Gastrocnemius medialis (tissue), 4 donors: Measurements from ENCODE around the gene LRRFIP1. TPM values are rescaled to one million over a fixed set of nuclear protein-coding genes. Genes with fewer than 3 reads are reported as not detected.

ENCODE experiments used
- ATAC-seq, 2 donors: fragments of 150-250 bp; one replicate each; pipeline ENCODE4 v1.9.1; 2016
- DNase-seq, 2 donors: peaks; one replicate each; pipeline ENCODE4 v3.0.0-alpha.2; 2019
- H3K27ac ChIP-seq, 4 donors: fragments of 200-600 bp; sonication (generic); 1 replicate in 1 of 4; 2 replicates in 3 of 4; pipeline ENCODE4 v1.5.1; 2016 to 2018; ENCODE audit warnings: mild to moderate bottlenecking in 2 of 4, moderate library complexity in 1 of 4
- H3K27me3 ChIP-seq, 3 donors: fragments of 200-600 bp; sonication (generic) in 2 of 3; 1 replicate in 1 of 3; 2 replicates in 2 of 3; pipeline versions ENCODE4 v1.5.1 to v1.6.0; 2016 to 2019; ENCODE audit warnings: mild to moderate bottlenecking in 1 of 3, moderate library complexity in 1 of 3
- H3K36me3 ChIP-seq, 2 donors: fragments of 200-600 bp; sonication (generic) in 1 of 2; one replicate each; pipeline ENCODE4 v1.5.1; 2017 to 2018
- H3K4me1 ChIP-seq, 2 donors: fragments of 200-600 bp; sonication (generic) in 1 of 2; one replicate each; pipeline ENCODE4 v1.5.1; 2016 to 2017; ENCODE audit warnings: mild to moderate bottlenecking in 2 of 2
- H3K4me3 ChIP-seq, 4 donors: fragments of 200-600 bp; sonication (generic) in 3 of 4; 1 replicate in 1 of 4; 2 replicates in 3 of 4; pipeline ENCODE4 v1.5.1; 2016 to 2019; ENCODE audit warnings: mild to moderate bottlenecking in 2 of 4
- H3K9me3 ChIP-seq, 3 donors: fragments of 200-600 bp; sonication (generic) in 2 of 3; 1 replicate in 1 of 3; 2 replicates in 2 of 3; pipeline ENCODE4 v1.5.1; 2016 to 2019
- CTCF ChIP-seq, 5 experiments: fragments of 450-650 bp in 3 of 5; fragments of 200-600 bp in 2 of 5; sonication (generic) in 2 of 5; IDR thresholded peaks in 4 of 5; conservative IDR thresholded peaks in 1 of 5; 1 replicate in 4 of 5; 2 replicates in 1 of 5; pipeline ENCODE4 v1.5.1; 2016 to 2019; ENCODE audit warnings: antibody characterized with exemption in 5 of 5, mild to moderate bottlenecking in 3 of 5, moderate library complexity in 3 of 5
- POLR2A ChIP-seq, 2 donors: fragments of 450-650 bp; IDR thresholded peaks; one replicate each; pipeline ENCODE4 v1.6.1; 2017; ENCODE audit warnings: antibody characterized with exemption in 2 of 2, mild to moderate bottlenecking in 2 of 2, moderate library complexity in 2 of 2
- in situ Hi-C, 4 donors: fragments of 200-750 bp; cut with MboI; loops; one replicate each; pipeline versions ENCODE4 v1.15.0 to v1.8.0; 2017; ENCODE audit warnings: low sequenced_read_pairs in 4 of 4
- intact Hi-C: fragments of 100-400 bp; cut with DNase I; formaldehyde crosslinking; loops from one replicate; pipeline ENCODE4 v1.15.1; 2023; ENCODE audit warnings: low total_unique reads
- total RNA-seq, 4 donors: library from RNA; depleted of rRNA; stranded (reverse); fragments of >200 nt; gene quantifications; one replicate each; pipeline versions ENCODE4 v1.1.0 to v1.2.3, GENCODE V29; 2016

The LRRFIP1 gene
- total RNA-seq, 4 donors from 2014 or later: 37.9 to 74.1 (median 54.0) TPM

- Histone ChIP-seq H3K36me3 (peaks cover 0 to 9% of the 10 kb centered on the region in 2 donors), H3K27ac (peak overlapping the region; percentile 80 to 89 (median 87)), H3K4me1 (peaks cover 81 to 82% of the 10 kb centered on the region in 2 donors), H3K27me3 (no peaks in the 10 kb centered on the region), H3K9me3 (no peaks in the 10 kb centered on the region), H3K4me3 (no peak overlapping the region)
- DNase-seq (no peak), ATAC-seq (no peak)
- TF ChIP-seq POLR2A (IDR thresholded peaks at IDR 0.05): no peak
- no peak for TF ChIP-seq CTCF (IDR thresholded peaks at IDR 0.05 in 4 of 5, conservative IDR thresholded peaks at IDR 0.05 in 1 of 5)
- intact Hi-C loops (no loop called here), in situ Hi-C loops (no loop called here)
Measured at GRCh38 chr2:237737196-237737865, 109.9 kb downstream of the LRRFIP1 start.

- peaks cover 0 to 9% of the 10 kb centered on the region in 2 donors for H3K36me3 ChIP-seq
- ATAC-seq: no peak
- in situ Hi-C loops: no loop called here
Measured at GRCh38 chr2:237738255-237738654, 110.9 kb downstream of the LRRFIP1 start.

GRCh38 chr2:237739101-237739500 is 111.7 kb downstream of the LRRFIP1 start:
- Histone ChIP-seq H3K27ac (peak overlapping the region; percentile 80 to 89 (median 87)), H3K4me1 (peaks cover 81 to 82% of the 10 kb centered on the region in 2 donors), H3K9me3 (no peaks in the 10 kb centered on the region), H3K27me3 (no peaks in the 10 kb centered on the region), H3K36me3 (peaks cover 0 to 9% of the 10 kb centered on the region in 2 donors), H3K4me3 (peak overlapping the region in 3 of 4 donors; percentile 15 to 30 (median 20))
- in situ Hi-C loops: no loop called here
- ATAC-seq (peak; percentile 95 to 96), DNase-seq (peak; percentile 72 to 93)
- TF ChIP-seq POLR2A (IDR thresholded peaks at IDR 0.05): peak in 1 of 2 donors; percentile 35
- TF ChIP-seq CTCF (IDR thresholded peaks at IDR 0.05 in 4 of 5, conservative IDR thresholded peaks at IDR 0.05 in 1 of 5): peak in 1 of 5 experiments; percentile 26
- intact Hi-C loops: no loop called here

More at GRCh38 chr2:237738255-237738654, 110.9 kb downstream of the LRRFIP1 start:
- H3K4me3 ChIP-seq: no peak overlapping the region
- peak overlapping the region; percentile 80 to 89 (median 87) for H3K27ac ChIP-seq
- DNase-seq: no peak
- intact Hi-C loops: no loop called here
- TF ChIP-seq CTCF (IDR thresholded peaks at IDR 0.05 in 4 of 5, conservative IDR thresholded peaks at IDR 0.05 in 1 of 5): no peak
- no peak for TF ChIP-seq POLR2A (IDR thresholded peaks at IDR 0.05)
- H3K9me3 ChIP-seq: no peaks in the 10 kb centered on the region
- no peaks in the 10 kb centered on the region for H3K27me3 ChIP-seq
- H3K4me1 ChIP-seq: peaks cover 81 to 82% of the 10 kb centered on the region in 2 donors

GRCh38 chr2:237742191-237742590 is 114.8 kb downstream of the LRRFIP1 start:
- no peak for TF ChIP-seq CTCF (IDR thresholded peaks at IDR 0.05 in 4 of 5, conservative IDR thresholded peaks at IDR 0.05 in 1 of 5)
- TF ChIP-seq POLR2A (IDR thresholded peaks at IDR 0.05): no peak
- H3K27me3 ChIP-seq: no peaks in the 10 kb centered on the region
- no peak for DNase-seq
- in situ Hi-C loops: loop anchor here (5.0 to 10.0 kb wide), 7 partner anchors 57 to 227 kb away; partner anchors contain the start of gene RAB17 (in 1 of the 4)
- intact Hi-C loops: no loop called here
- H3K36me3 ChIP-seq: peaks cover 0 to 6% of the 10 kb centered on the region in 2 donors
- no peaks in the 10 kb centered on the region for H3K9me3 ChIP-seq
- peak overlapping the region; percentile 56 to 80 (median 66) for H3K27ac ChIP-seq
- no peak for ATAC-seq
- peaks cover 76 to 77% of the 10 kb centered on the region in 2 donors for H3K4me1 ChIP-seq
- no peak overlapping the region for H3K4me3 ChIP-seq
